ENCODE results near the gene ACOXL. TPM values are rescaled to one million over a fixed set of nuclear protein-coding genes. Genes with fewer than 3 reads are reported as not detected.

Gene ACOXL
- total RNA-seq, 1 donor from 2014 or later: 0.20 TPM

DNA sequence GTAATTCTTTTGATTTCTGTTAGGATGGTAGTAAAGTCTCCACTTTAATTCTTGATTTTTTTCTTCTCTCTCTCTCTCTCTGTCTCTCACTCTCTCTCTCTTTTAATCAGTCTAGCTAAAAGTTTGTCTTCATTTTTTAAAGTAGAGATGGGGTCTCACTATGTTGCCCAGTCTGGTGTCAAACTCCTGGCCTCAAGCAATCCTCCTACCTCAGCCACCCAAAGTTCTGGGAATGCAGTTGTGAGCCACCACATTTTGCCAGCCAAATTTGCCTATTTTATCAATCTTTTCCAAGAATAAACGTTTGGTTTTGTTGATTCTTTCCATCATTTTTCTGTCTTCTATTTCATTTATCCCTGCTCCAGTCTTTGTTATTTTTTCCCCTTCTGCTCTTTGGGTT, 23.9 kb upstream of the ACOXL start:
- H3K27me3 Mint-ChIP-seq: peaks cover 39% of the 10 kb centered on the region
- no peaks in the 10 kb centered on the region for H3K36me3 Mint-ChIP-seq (ENCODE audit: low read depth)
- H3K4me1 Mint-ChIP-seq: no peaks in the 10 kb centered on the region
- CTCF ChIA-PET: no interaction called here
- ATAC-seq (ENCODE audit: low read depth): no peak
- intact Hi-C loops (cut with micrococcal nuclease): no loop called here
- no peak overlapping the region for H3K4me3 Mint-ChIP-seq
- H3K27ac Mint-ChIP-seq: no peak overlapping the region
- no peak for TF ChIP-seq CTCF (IDR thresholded peaks at IDR 0.05)
- H3K9me3 Mint-ChIP-seq: peaks cover 2% of the 10 kb centered on the region
- POLR2A ChIA-PET: no interaction called here
- DNase-seq: no peak

GRCh38 chr2:110712737-110713136, 19.6 kb upstream of the ACOXL start:
- Mint-ChIP-seq H3K9me3 (no peaks in the 10 kb centered on the region), H3K4me3 (no peak overlapping the region), H3K4me1 (no peaks in the 10 kb centered on the region), H3K36me3 (ENCODE audit: low read depth) (no peaks in the 10 kb centered on the region), H3K27ac (no peak overlapping the region), H3K27me3 (peaks cover 45% of the 10 kb centered on the region)
- intact Hi-C loops (cut with micrococcal nuclease): no loop called here
- ChIA-PET POLR2A (no interaction called here), CTCF (no interaction called here)
- ATAC-seq (ENCODE audit: low read depth): no peak
- no peak for DNase-seq
- no peak for TF ChIP-seq CTCF (IDR thresholded peaks at IDR 0.05)

DNA sequence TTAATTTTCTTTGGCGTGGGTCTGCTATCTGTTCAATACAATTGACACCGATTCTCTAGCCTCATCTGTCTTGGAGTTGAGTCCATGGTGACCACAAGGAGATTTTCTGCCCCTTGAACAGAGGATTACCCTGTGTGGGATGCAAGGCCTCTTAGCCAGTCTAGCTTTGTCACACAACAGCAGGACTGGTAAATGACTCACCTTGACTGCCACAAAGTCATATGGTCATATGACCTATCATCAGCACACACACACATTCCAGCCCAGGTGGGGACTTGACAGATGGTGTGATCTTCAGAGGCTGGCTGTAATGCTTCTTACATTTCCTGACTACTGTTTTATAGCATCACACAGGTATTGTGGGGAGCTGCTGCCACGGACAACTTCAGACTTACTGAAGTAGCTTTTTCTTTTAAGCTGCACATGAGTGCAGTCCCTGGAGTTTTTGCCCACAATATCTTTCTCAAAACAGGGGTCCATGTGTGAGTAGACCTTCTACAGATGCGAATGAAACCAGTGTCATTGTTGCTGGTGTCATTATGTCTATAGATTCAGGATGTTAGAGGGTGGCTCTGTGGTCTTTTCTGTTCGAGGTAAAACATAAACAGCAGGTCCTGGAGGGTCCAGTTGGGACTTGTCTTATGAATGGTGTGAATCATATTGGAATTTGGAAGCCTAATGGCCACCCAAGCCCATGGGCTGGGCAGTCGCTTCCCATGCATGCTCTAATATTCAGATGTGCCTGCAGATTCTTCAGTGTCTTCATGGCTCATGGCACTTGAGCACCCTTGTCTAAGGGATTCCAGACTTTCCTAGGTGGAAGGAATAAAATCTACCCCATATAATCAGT, 18.6 kb upstream of the ACOXL start:
- H3K36me3 Mint-ChIP-seq (ENCODE audit: low read depth): no peaks in the 10 kb centered on the region
- no peaks in the 10 kb centered on the region for H3K4me1 Mint-ChIP-seq
- DNase-seq (no peak), ATAC-seq (ENCODE audit: low read depth) (no peak)
- POLR2A ChIA-PET: no interaction called here
- no peak overlapping the region for H3K4me3 Mint-ChIP-seq
- H3K27ac Mint-ChIP-seq: no peak overlapping the region
- peaks cover 44% of the 10 kb centered on the region for H3K27me3 Mint-ChIP-seq
- H3K9me3 Mint-ChIP-seq: no peaks in the 10 kb centered on the region
- intact Hi-C loops (cut with micrococcal nuclease): no loop called here
- CTCF ChIA-PET: no interaction called here
- TF ChIP-seq CTCF (IDR thresholded peaks at IDR 0.05): no peak

GRCh38 chr2:110714452-110715224, 17.7 kb upstream of the ACOXL start:
- Mint-ChIP-seq H3K27ac (no peak overlapping the region), H3K36me3 (ENCODE audit: low read depth) (no peaks in the 10 kb centered on the region), H3K27me3 (peaks cover 44% of the 10 kb centered on the region), H3K4me3 (no peak overlapping the region), H3K4me1 (no peaks in the 10 kb centered on the region), H3K9me3 (no peaks in the 10 kb centered on the region)
- no peak for TF ChIP-seq CTCF (IDR thresholded peaks at IDR 0.05)
- ChIA-PET CTCF (no interaction called here), POLR2A (no interaction called here)
- DNase-seq: no peak
- intact Hi-C loops (cut with micrococcal nuclease): no loop called here
- ATAC-seq (ENCODE audit: low read depth): no peak

DNA sequence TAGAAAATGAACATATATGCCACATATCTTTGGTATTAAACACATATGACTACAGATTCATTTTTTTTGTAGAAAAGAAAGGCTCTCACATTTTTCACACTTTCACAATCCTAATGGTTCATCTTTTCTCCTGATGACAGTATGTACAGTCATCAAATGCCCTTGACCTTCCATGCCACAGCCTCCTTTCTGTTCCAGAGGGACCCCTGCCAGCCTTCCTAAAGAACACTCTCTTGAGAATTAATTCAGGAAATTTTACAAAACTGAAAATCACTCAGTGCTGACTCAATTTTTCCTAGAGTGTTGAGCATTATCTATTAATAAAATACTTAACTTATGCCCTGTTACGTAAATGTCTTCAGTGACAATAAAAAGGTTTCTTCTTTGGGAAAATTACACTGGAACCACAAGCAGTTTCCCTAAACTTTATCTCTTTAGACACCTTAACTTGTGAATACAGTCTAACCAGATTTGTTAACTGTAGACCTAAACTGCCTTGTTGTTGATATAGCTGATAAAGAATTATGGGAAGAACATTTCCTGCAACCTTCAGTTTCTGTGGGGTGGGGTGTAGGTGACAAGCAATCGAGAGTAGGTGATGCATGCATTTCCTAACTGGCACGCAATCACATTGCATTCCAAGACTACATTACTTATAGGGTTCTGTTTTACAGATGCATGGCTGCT, 15.3 kb upstream of the ACOXL start:
- Mint-ChIP-seq H3K27me3 (peaks cover 38% of the 10 kb centered on the region), H3K4me1 (no peaks in the 10 kb centered on the region), H3K9me3 (no peaks in the 10 kb centered on the region), H3K4me3 (no peak overlapping the region), H3K36me3 (ENCODE audit: low read depth) (no peaks in the 10 kb centered on the region), H3K27ac (no peak overlapping the region)
- DNase-seq (no peak), ATAC-seq (ENCODE audit: low read depth) (no peak)
- CTCF ChIA-PET: no interaction called here
- POLR2A ChIA-PET: no interaction called here
- no peak for TF ChIP-seq CTCF (IDR thresholded peaks at IDR 0.05)
- intact Hi-C loops (cut with micrococcal nuclease): no loop called here
